Measurements from ENCODE around the gene OR8G5.
"Not testable (repeated sequence)": the region's sequence is repeated elsewhere in the genome, so short reads cannot be mapped to it uniquely, and the experiment has no call there.

OR8G5 gene

GRCh38 chr11:124256076-124256475, at the start of gene OR8G5:
TSS of gene OR8G5 (plus strand) at chr11:124256376. CDS start at chr11:124264932, 8,556 bp downstream.
- no peak for DNase-seq

GRCh38 chr11:124207102-124207792, 48.9 kb upstream of the OR8G5 start:
- DNase-seq = no peak

GRCh38 chr11:124209824-124210357, 46.3 kb upstream of the OR8G5 start:
- no peak for DNase-seq

GRCh38 chr11:124210421-124210820, 45.8 kb upstream of the OR8G5 start:
- no peak for DNase-seq

GRCh38 chr11:124211321-124211720, 44.9 kb upstream of the OR8G5 start:
- DNase-seq = no peak

- DNase-seq = no peak
These were observed 42.1 kb upstream of the OR8G5 start for GRCh38 chr11:124214027-124214426.

GRCh38 chr11:124219126-124219525, 37.0 kb upstream of the OR8G5 start:
- DNase-seq = no peak

GRCh38 chr11:124222407-124222806, 33.8 kb upstream of the OR8G5 start:
- DNase-seq = no peak

GRCh38 chr11:124224618-124225423, 31.4 kb upstream of the OR8G5 start:
- not testable (repeated sequence) for DNase-seq

- no peak for DNase-seq
These were observed 30.7 kb upstream of the OR8G5 start for GRCh38 chr11:124225471-124225870.

- no peak for DNase-seq
These were observed 22.8 kb upstream of the OR8G5 start for GRCh38 chr11:124233376-124233775.

- DNase-seq = no peak
These were observed 17.7 kb upstream of the OR8G5 start for GRCh38 chr11:124238512-124238911.

- DNase-seq = no peak
These were observed 15.4 kb upstream of the OR8G5 start, which contains the start of gene OR8G1 for GRCh38 chr11:124240621-124241397. TSS of gene OR8G1 (plus strand) at chr11:124241095. CDS start at chr11:124249676, 8,581 bp downstream.

GRCh38 chr11:124249869-124250268, 6.3 kb upstream of the OR8G5 start:
- DNase-seq = not testable (repeated sequence)

GRCh38 chr11:124265041-124265440, 8.9 kb downstream of the OR8G5 start:
- not testable (repeated sequence) for DNase-seq

- not testable (repeated sequence) for DNase-seq
These were observed 14.7 kb downstream of the OR8G5 start for GRCh38 chr11:124270886-124271285.

- DNase-seq = no peak
These were observed 17.8 kb downstream of the OR8G5 start for GRCh38 chr11:124274000-124274399.

GRCh38 chr11:124276081-124276480, 19.9 kb downstream of the OR8G5 start:
- DNase-seq = no peak

GRCh38 chr11:124277207-124277606, 21.0 kb downstream of the OR8G5 start:
- no peak for DNase-seq

- no peak for DNase-seq
These were observed 21.6 kb downstream of the OR8G5 start for GRCh38 chr11:124277804-124278203.

GRCh38 chr11:124278261-124278660, 22.1 kb downstream of the OR8G5 start:
- no peak for DNase-seq

- DNase-seq = no peak
These were observed 29.6 kb downstream of the OR8G5 start for GRCh38 chr11:124285610-124286344.

Measured in amniotic stem cell (primary cell).